NCI-H1694 treated with DMSO at 0.1 percent for 48 hours (cell line): ENCODE measurements around the gene DIO1.

Experiments
- DNase-seq: peaks from one replicate; lab custom pipeline; 2025; lab: John Stamatoyannopoulos, UW

The DIO1 gene

DNA sequence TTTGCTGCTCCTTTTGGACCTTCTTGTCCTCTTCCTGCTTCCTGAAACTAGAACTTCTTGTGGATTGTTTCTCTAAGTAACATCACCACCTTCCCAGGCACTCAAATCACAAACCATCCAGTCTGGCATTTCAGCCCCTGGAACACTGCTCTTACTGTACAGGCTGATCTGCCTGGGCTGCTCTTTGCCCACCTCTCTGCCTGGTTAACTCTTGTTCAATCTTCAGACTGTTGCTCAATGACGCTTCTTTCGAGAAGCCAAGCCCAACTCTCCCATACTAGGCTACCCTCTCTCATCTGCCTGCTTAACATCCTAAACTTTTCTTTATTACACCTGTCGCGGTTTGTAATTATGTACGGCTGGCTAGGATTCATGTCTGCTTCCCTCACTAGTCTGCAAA, 657 bp downstream of the DIO1 start:
- DNase-seq, result no peak

DNA sequence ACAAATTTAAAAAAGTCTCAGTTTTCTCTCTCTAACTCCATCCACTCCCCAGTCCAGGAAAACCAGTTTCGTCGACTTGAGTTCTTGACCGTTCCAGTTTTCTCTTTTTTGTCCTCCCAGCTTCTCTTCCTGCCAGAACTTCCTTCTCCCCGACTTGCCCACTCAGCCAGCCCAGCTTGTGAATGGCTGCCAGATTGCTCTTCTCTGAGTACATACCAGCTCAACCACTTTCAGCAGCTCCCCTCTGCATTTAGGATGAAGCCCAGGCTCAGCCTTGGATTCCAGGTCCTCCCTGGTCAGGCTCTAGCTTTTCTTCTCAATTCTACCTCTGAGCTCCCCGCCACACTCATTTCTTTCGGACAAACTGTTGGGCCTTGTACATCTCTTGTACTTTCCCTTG, 1.4 kb downstream of the DIO1 start:
- no peak for DNase-seq

DNA sequence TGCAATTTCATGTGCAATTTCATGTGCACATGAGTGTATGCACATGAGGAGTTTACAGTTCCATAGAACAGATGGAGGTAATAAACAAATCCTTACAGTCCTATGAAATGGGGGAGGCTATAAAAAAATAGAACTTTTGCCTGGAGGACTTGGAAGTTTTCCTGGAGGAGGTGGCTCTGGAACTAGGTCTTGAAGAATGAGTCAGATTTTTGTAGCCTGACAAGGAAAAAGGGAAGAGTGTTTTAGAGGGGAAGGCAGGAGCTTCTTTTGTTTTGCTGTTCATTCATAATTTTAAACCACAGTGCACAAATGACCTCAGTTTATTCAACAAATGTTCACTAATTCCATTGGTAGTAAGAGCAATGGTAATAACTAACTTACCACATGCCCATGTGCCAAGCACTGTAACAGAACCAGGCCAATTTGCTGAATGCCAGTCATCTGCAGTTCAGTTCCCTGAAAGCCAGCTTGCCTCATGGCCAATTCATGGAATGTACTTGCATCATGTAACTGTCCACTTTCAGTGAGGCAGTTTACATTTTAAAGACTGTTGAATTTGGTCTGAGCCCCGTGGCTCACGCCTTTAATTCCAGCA, 2.7 kb downstream of the DIO1 start:
- DNase-seq, result no peak

DNA sequence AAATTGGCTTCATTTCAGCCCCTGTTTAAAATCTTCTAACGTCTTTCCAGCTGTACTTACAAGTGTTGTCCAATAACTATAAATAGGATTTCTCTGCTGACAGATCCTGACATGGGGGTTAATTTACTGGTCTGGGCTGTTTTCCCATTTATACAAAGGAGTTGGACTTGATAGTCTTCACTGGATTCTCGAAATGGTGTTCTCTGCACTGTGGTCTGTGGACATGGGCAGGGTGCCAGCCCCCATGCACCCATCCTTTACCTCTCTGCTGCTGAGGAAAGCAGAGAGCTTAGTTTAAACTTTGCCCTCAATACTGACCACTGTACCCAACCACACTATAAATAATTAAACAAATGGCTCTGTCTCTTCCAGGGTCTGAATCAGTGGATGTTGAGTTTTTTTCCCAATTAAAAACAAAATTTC, 5.2 kb downstream of the DIO1 start:
- no peak for DNase-seq

DNA sequence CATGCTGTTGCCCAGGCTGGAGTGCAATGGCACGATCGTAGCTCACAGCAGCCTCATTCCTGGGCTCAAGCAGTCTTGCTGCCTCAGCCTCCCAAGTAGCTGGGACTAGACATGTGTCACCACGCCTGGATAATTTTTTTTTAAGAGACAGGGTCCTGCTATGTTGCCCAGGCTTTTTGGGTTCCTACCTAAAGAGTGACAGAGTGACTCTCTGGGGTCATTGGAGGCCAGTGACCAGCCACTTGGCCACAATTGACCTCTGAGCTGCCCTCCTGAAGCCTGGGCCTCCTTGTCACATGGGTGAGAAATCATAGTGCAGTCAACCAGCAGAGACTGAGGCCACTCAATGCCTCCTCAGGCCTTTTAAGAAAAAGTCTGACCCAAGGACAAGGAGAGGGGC, 5.7 kb downstream of the DIO1 start:
- DNase-seq, result no peak

DNA sequence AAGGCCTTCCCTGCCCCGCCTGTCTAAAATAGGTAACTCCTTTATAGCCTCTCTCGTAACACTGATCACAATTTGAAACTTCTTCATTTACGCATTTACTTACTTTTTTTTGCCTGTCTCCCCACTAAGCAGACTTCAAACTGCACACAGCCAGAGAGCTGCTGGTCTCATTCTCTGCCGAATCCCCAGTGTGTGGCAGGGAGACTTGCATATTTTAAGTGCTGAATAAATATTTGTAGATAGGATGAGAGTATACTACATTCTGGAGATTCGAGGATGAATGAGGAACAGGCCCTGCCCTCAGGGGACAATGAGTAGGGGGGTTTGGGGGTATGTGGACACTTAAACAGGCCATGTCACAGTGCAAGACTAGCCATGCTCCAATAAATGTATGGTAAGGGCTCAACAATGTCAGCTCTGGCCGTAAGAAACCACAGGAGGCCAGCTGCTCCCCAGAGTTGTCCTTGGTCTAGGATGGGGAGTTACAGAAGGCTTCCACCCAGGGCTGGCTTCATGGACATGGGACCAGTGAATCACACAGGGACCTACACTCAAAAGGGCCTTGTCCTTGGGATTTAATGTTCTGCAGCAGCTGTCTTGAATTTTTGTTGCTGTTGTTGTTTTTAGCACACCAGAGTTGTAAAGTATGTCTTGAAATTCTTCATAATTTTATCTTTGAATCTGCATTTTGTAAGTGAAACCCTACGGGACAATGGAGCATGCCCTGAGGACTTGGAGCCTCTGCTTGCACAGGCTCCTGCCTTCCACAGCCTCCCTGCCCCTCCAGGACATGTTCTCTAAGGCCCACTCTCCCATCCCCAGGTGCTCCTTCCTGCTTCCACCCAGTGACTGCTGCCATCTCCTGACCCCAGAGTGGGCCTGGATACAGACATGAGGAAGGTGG, 8.5 kb downstream of the DIO1 start:
- no peak for DNase-seq

DNA sequence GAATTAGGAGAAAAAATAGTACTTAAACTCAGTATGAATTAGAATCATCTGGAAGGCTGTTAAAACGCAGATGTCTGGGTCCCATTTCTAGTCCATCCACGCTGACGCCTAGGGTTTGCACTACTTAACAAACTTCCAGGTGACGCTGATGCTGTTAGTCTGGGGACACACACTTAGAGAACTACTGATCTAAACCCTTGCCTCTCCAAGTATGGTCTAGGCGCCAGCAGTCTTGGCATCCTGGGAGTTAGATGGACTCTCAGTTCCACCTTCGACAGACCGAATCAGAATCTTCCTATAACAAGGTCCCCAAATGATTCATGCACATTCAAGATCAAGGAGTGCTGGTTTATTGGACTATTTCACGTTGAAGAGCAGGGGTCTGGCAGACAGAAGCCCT, 11.5 kb downstream of the DIO1 start:
- no peak for DNase-seq

DNA sequence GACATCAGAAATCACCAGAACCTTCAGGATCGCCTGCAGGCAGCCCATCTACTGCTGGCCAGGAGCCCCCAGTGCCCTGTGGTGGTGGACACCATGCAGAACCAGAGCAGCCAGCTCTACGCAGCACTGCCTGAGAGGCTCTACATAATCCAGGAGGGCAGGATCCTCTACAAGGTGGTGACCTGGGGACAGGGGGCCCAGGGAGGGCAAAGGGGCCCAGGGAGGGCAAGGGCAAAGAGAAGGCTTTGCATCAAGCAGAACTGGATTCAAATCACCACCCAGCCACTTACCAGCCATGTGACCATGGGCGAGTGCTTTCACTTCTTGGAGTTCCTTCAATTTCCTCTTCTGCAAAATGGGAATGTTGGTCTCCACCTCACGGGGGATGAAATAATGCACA, 12.1 kb downstream of the DIO1 start:
- no peak for DNase-seq

DNA sequence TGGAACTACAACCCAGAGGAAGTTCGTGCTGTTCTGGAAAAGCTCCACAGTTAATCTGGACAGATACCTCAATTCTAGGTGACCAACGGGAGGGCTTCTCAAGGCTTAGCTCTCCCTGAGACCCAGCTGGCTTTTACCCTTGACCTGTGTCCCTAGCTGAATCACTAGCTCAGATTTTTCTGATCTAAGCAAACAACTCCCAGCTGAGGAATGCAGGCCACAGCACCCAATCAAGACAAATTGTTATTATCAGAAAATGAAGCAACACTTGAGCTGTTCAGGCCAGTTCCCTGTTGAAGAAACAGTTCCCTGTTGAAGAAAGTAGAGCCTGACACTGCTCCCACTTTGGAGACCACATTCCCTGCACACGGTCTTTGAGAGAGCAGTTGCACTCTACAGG, 16.0 kb downstream of the DIO1 start:
- DNase-seq, result no peak

DNA sequence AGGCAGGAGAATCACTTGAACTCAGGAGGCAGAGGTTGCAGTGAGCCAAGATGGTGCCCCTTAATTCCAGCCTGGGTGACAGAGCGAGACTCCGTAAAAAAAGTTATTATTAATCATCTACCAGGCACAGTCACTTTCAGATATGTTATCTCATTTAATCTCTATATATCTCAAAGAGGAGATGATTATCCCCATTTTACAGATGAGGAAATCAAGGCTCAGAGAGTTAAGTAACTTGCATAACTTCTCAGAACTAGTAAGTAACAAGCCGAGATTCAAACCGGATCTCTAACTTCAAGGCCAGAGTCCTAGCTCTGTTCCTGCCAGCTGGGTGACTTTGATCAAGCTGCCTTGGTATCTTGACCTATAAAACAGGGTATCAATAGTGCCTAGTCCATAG, 17.5 kb downstream of the DIO1 start:
- DNase-seq, result no peak

DNA sequence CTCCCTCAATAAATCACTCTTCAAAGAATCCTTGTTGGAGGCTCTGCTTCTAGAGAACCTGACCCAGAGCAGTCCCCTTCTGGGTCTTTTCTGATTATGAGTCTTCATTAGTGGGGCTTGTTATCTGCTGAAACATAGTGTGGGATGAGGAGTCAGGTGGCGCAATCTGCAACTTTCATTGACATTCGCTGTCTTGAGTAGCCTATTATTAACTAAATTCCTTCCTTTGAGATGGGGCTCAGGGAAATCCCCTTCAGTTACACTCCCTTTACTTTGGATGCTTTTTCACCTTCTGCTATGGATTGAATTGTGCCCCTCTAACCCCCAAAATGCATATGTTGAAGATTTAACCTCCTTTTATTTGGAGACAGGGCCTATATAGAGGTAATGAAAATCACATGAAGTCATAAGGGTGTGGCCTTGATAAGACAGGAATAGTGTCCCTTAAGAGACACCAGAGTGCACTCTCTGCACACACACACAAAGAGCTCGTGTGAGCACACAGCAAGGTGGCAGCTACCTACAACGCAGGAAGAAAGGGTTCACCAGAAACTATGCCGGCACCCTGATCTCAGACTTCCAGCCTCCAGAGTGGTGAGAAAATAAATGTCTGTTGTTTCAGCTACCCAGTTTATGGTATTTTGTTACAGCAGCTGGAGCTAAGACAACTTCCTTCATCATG, 19.5 kb downstream of the DIO1 start:
- DNase-seq, result no peak

DNA sequence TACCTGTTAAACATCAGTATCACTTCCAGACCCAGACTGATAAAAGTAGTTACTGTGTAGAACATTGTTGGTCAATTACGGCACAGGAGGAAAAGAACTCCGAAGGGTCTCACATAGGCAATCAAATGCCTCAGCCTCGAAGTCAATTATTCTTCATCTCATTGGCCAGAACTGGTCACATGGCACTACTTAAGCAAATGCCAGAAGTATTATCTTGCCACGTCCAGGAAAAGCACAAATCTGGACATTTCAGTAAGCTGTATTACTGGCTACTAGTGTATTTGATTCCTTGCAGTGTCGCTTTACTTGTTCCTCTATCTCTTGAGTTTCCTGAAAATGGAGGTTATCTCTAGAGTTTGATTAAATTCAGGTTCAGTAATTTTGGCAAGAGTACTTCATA, 24.4 kb downstream of the DIO1 start:
- no peak for DNase-seq

DNA sequence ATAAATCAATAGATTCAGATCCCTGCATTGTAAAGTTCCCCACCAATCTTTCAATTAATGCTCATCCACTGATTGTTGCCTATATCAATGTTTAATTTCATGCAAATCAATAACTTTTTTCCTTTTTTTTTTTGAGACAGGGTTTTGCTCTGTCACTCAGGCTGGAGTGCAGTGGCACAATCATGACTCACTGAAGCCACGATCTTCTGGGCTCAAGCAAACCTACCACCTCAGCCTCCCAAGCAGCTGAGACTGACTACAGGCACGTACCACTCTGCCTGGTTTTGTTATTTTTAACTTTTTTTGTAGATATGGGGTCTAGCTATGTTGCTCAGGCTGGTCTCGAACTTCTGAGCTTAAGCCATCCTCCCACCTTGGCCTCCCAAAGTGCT, 25.7 kb downstream of the DIO1 start:
- no peak for DNase-seq

DNA sequence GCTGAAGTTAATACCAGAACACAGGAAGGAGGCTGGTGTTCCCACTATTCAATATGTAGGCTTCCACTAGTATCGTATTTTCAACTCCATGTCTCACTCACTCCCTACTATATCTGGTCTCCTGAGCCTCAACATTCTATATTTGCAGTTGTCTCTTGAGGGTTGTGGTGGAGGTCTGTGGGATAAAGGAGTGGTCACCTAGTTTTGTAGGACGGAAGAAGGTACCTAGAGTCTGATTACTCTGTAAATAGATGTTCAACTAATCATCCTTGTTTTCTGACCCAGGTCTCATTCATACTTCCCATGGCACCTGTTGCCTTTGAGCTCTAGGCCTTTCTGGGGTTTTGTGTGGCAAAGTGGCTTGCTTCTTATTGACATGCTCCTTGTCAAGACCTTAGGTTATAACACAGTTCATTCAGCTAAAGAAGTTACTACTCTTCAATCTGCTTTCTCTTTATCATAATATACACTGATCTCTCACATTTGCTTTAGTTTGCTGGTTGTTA, 33.4 kb downstream of the DIO1 start:
- no peak for DNase-seq

DNA sequence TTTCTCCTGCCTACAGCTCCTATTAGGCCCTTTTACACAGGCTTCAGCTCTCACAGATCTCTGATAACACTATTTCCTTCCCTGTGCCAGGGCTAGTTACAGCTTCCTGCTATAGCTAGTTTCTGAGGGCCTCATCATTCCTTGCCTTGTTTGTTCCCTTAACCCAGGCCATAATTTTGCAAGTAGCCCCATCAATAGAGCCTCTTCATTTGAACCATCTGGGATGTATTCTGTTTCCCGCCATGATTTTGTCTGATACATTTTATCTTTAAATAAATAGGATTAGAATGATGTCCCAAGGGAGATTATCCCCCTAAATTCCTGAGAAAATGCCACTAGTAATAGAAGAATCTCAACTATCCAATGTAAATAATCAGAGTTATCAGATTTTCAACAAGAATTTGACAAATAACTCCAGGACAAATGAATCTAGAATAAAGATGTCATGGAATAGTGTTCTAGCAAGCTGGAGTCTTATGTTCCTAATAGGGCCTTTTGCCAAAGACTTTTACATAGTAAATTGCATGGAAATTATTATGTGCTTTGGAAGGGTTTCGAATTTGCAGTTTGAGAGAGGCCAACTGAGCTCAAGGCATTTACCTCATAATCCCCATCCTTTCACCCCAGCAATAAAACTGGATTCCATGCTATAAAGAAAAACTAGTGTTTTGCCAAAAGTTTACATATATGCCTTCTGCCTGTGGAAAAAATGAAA, 35.4 kb downstream of the DIO1 start:
- no peak for DNase-seq

DNA sequence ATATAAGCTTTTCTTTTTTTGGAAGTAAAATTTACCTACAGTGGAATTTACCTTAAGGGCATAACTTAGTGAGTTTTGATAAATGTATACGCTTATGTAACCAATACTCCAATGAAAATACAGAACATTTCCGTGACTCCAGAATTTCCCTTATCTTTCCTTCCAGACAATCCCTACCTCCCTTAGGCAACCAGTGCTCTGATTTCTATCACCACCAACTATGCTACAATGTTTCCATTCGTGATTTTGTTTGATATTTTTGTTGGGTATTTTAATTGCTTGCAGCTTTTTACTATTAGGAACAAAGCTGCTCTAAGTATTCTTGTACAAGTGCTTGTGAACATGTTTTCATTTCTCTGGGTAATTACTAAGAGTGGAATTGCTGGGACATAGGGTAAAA, 36.9 kb downstream of the DIO1 start:
- no peak for DNase-seq

DNA sequence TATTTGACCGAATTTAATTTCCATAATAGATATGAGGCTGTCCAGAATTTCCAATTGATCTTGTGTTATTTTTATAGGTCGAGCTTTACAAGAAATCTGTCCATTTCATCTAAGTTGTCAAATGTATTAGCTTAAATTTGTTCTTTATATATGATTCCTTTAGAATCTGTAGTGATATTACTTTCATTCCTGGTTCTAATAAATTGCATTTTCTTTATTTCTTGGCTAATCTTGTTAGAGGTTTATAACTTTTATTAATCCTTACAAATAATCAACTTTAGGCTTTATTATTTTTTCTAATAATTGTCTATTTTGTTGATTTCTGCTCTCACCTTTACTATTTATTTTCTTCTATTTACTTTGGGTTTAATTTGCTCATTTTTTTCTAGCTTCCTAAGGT, 37.5 kb downstream of the DIO1 start:
- DNase-seq, result no peak

DNA sequence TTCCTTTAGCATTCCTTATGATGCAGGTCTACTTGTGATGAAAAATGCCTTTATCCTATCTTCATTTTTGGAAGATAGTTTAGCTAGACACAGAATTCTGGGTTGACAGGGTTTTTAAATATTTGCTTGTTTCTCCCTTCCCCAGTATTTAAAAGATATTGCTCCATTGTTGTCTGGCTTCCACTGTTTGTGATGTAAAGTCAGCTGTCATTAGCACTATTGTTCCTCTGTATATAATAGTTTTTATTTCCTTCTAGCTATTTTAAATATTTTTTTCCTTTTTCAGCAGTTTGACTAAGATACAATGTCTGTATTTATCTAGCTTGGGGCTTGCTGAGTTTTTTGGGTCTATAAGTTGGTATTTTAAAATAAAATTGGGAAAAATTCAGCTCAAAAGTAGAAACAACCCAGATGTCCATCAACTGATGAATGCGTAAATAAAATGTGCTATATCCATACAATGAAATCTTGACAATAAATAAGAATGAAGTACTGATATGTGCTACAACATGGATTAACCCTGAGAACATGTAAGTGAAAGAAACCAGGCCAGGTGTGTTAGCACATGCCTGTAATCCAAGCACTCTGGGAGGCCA, 40.3 kb downstream of the DIO1 start:
- no peak for DNase-seq

DNA sequence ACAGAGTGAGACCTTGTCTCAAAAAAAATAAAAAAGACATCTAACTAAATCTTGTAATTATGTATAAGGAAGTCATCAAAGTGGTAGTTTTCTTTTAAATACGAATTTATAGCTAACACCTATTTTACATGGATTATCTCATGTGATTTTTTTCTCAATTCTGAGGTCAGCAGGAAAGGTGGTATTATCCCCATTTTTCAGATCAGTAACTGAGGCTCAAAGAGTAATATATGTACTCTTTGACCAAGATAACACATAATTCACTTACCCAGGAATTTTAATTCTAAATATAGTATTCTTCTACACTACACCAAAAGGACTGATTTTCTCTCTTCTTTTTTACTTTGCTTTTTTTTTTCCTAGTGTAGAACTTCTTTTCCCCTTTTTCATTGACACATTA, 42.4 kb downstream of the DIO1 start:
- DNase-seq, result no peak

DNA sequence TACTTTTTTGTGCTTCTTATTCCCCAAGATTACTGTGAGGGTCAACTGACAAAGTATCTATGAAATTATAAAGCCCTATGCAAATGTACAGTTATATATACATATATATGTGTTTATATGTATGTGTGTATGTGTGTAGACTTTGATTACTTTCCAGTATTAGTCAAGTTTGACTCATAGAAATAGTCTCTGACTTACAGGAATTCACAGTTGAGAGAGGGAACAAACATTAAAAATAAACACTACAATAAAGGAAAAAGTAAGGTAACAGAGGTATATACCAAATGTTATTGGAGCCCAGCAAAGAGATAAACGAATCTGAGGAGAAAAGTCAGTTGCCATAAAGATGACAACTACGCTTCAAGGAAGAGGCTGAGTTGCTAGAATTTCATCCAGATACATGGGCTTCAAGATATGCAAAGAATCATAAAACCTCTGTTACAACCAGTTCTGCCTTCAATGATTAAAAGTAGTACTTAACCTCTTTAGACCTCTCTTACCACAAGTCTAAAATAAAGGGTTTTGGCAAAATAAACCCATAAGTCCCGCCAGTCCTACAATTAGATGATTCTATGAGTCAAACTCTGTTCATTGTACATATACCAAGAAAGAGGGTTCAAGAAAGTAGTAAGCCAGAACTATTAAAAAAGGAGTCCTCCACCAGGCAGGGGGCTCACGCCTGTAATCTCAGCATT, 44.3 kb downstream of the DIO1 start:
- DNase-seq, result no peak
